Ramos (cell line): ENCODE results near the gene QDPR.
"Not testable (repeated sequence)": the region's sequence is repeated elsewhere in the genome, so short reads cannot be mapped to it uniquely, and the experiment has no call there.

Experiments
- in situ Hi-C: fragments of 300-500 bp; cut with MboI; formaldehyde crosslinking; loops from one replicate; pipeline ENCODE4 v1.14.3; 2022; ENCODE audit warnings: low sequenced_read_pairs; ENCODE audit not compliant: unreplicated experiment

Gene QDPR

DNA sequence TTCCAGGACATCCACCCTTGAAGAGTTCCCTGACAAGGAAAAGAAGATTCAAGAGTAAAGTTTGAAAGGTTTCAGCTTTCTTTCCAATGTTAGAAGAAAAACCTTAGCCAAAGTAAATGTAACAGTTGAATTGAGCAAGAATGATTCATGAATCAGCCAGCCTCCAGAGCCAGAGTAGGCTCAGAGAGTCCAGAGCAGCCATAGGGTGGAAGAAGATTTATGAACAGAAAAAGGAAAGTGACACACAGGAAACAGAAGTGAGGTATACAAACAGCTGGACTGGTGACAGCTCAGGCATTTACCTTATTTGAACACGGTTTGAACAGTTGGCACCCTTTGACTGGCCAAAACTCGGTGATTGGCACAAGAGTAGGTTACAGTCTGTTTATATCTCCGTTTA is 63.2 kb downstream of the QDPR start:
- in situ Hi-C loops = no loop called here

DNA sequence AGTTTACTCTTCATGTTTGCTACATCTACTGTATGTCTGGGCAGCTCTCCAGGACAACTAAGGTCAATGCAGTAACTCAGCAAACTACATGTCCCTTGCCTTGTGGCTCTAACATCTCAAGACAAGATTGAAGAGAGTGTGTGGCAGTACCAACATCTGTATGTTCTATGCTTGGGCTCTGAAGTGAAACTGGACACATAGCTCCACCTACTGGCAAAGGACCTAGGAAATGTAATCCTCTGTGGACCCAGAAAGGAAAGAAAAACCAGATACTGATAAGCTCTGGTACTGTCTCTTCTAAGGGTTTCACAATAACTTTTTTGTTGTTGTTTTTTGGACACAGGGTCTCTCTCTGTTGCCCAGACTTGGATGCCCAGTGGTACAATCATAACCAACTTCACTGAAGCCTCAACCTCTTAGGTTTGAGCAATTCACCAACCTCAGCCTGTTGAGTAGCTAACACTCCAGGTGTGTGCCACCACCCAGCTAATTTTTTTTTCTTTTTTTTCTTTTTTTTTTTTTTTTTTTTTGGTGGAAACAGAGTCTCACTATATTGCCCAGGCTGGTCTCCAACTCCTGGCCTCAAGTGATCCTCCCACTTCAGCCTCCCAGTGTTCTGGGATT is 64.1 kb downstream of the QDPR start:
- in situ Hi-C loops = no loop called here

DNA sequence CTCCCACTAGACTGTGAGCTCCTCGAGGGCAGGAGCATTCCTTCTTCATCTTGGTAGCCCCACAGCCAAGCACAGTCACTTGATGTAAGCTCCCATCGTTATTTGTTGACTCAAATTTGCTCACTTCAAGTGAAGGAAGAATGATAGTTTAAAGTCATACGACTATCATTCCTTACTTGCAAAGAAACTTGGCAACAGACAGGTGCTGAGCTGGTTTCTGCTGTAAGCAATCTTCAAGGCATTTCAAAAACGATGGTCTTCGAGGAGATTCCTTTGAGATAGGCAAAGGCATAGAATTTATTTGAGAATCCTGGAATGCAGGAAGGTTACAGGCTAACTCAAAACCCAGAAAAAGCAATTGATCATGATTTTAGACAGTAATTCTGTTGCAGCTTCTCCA is 64.8 kb downstream of the QDPR start:
- in situ Hi-C loops = no loop called here

DNA sequence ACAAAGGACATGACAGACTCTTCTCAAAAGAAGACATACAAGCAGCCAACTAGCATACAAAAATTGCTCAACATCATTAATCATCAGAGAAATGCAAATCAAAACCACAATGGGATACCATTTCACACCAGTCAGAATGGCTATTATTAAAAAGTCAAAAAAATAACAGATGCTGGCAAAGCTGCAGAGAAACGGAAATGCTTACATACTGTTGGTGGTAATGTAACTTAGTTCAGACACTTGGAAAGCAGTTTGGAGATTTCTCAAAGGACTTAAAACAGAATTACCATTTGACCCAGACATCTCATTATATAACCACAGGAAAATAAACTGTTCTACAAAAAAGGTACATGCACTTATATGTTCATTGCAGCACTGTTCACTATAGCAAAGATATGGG is 69.4 kb downstream of the QDPR start:
- in situ Hi-C loops = not testable (repeated sequence)

- in situ Hi-C loops = no loop called here
Measured at GRCh38 chr4:17437396-17437795, 74.5 kb downstream of the QDPR start.

- in situ Hi-C loops = no loop called here
Measured at GRCh38 chr4:17436750-17437090, 75.2 kb downstream of the QDPR start.
